ENCODE data around the gene PRKCE.

PRKCE gene

DNA sequence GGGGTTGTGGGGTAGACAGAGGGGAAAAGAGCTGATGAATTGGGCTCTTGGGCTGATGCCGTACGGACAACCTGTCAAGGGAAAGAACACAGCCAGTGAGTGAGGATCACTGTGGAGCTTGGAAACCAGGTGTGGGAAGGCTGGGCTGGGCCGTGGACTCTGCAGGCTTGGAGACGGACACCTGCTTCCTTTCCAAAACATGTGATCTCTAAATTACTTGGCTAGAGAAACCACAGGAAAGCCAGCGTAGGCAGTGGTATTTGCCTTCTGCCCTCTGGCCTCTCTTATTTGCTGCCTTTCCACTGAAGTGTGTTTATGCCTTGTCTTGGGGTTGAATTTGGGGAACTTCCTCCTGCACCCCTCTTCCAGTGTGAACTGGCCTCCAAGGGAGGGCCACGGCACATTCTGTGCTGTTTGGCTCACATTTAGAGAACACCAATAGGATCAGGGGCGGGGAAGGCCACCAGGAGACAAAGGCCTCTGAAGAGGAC lies 267.7 kb downstream of the PRKCE start:
- TF ChIP-seq ZNF274 (IDR thresholded peaks at IDR 0.05; ENCODE audit: low read depth, low read length), result no peak
- peak overlapping the region; percentile 7; the same call in 1 of the 2 replicates for H3K4me3 ChIP-seq (ENCODE audit: low read length)

DNA sequence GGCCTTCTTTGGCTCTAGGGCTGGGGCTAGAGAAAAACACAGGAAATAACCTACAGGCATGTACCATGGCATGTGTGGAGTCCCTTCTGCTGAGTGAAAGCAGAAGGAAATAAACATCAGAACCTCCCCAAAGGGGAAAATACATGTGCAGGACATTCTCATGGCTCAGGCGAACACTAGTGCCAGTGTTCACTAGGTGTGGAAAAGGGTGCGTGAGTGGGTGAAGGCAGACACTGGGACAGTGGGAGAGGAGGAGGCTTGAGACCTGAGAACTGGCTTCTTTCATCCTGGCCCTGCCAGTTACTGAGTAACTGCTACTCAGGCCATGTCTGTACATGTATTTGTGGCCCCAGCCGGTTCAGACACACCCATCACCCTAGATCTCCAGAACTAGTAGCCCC lies 268.2 kb downstream of the PRKCE start:
- H3K4me3 ChIP-seq (ENCODE audit: low read length), result peak overlapping the region; percentile 7; the same call in 1 of the 2 replicates
- TF ChIP-seq ZNF274 (IDR thresholded peaks at IDR 0.05; ENCODE audit: low read depth, low read length), result no peak

DNA sequence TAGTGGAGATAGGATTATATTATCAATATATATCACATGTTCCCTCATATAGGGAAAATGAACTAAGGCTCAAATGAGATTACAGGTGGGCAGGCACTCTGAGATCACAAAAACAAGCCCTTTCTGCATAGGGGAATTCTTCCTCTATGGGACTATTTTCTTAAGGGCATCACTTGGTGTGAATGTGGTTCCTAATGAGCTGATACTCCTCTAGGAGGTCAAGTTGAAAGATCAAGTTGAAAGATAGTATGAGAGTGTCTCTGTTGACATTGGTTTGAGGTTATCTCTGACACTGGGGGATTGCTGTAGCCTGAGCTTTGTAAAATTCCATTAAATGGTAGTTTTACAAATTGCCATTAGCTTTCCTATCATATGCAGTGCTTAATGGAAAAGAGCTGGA lies 270.4 kb downstream of the PRKCE start:
- no peak for TF ChIP-seq ZNF274 (IDR thresholded peaks at IDR 0.05; ENCODE audit: low read depth, low read length)

DNA sequence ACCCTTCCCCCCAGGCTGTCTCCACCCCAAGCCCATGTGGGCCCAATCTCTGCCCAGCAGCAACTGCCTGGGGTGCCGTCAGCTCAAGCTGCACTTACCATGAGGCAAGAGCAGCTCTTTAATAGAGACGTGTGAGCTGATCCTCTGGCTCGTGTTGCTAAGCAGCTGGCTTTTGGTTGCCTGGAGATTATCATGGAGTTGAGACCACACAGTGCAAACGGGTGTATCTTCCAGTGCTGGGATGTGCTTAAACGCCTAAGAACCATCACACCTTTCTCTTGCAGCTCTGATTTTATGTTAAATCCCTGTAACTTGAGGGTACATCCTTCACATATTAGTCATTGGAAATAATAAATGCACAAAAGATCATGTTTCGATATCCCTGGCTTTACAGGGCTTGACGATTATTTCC lies 271.1 kb downstream of the PRKCE start:
- no peak for TF ChIP-seq ZNF274 (IDR thresholded peaks at IDR 0.05; ENCODE audit: low read depth, low read length)
- no peak overlapping the region for H3K4me3 ChIP-seq (ENCODE audit: low read length)

More for the DNA sequence above, 270.4 kb downstream of the PRKCE start:
- H3K4me3 ChIP-seq (ENCODE audit: low read length), result no peak overlapping the region

DNA sequence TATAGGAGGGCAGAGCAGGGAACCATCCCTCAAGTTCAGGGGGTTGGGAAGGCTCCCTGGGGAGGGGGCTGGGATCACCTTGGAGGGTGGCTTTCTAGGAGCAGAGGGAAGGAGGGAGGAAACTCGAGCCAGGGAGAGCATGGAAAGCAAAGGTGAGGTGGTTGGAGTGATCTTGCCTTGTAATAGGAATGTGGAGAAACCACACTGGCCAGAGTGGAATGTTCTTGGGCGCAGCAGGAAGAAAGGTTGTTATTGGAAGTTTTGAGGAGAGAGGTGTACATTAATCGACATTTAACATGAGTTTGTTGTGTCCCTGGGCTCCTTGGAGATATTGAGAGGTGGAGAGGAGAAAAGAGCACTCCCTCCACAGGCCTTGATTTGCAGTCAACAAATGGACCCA lies 272.2 kb downstream of the PRKCE start:
- no peak overlapping the region for H3K4me3 ChIP-seq (ENCODE audit: low read length)
- no peak for TF ChIP-seq ZNF274 (IDR thresholded peaks at IDR 0.05; ENCODE audit: low read depth, low read length)

DNA sequence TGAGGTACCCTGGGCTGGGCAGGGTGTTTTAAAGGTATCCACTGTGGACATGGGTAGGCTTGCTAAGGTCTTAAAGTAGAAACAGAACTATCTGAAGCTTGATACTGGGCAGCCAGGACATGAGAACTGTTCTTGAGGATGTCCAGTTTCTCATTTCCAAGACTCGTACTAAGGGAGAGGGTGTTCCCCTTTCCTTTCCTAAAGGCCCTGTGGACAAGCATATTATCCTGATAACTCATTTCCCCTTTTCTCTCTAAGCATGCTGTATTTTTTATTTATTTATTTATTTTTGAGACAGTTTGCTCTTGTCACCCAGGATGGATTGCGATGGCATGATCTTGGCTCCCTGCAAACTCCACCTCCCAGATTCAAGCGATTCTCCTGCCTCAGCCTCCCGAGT lies 273.6 kb downstream of the PRKCE start:
- TF ChIP-seq ZNF274 (IDR thresholded peaks at IDR 0.05; ENCODE audit: low read depth, low read length), result no peak
- H3K4me3 ChIP-seq (ENCODE audit: low read length), result no peak overlapping the region

DNA sequence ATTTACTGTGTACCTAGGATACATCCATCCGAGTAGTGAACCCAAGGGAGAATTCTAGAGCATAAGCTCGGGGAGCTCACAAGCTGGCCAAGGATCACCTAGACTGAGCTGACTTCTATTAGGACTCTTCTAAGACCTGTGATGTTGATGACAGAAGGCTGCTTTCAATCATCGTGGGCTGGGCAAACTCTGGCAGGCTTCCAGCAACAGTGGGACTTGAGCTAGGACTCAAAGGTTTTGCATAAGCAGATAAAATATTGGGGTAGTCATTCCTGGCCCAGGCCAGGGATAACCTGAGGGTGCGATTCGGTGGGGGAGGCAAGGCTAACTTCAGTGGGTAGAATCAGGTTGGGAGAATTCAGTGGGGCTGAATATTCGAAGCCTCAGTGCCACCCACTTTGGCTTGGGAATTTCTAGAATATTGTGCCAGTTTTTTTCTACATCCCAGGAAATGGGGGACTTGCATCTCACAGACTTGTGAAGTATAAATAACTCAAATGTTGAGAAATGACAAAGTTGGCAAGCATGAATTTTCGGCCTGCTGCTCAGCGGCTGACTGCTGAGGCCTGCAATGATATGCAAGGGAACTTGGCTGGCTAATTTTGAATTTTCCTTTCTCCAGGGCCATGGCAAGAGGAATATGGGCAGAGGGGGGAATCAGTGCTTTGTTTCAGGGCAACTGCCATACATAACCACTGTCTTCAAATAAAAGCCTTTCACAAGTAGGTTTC lies 274.3 kb downstream of the PRKCE start:
- no peak overlapping the region for H3K4me3 ChIP-seq (ENCODE audit: low read length)
- TF ChIP-seq ZNF274 (IDR thresholded peaks at IDR 0.05; ENCODE audit: low read depth, low read length), result no peak

DNA sequence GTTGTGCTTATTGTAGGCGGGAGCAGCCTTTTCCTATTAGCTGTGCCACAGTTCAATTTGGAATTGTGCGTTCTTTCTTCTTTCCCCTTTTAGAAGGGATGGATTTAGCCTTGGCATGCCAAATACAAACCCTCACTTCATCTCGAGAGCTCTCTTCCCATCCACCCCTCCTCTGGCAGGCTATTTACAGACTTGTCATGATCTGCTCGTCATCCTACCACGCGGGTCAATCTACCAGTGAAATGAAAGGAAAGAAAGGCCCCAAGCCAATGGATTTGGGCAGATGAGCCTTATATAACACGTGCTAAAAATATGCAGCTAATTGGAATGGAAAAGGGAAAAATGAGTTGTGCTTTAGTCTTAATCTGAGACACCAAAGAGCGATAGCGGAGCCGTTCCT lies 277.5 kb downstream of the PRKCE start:
- no peak for TF ChIP-seq ZNF274 (IDR thresholded peaks at IDR 0.05; ENCODE audit: low read depth, low read length)
- no peak overlapping the region for H3K4me3 ChIP-seq (ENCODE audit: low read length)

DNA sequence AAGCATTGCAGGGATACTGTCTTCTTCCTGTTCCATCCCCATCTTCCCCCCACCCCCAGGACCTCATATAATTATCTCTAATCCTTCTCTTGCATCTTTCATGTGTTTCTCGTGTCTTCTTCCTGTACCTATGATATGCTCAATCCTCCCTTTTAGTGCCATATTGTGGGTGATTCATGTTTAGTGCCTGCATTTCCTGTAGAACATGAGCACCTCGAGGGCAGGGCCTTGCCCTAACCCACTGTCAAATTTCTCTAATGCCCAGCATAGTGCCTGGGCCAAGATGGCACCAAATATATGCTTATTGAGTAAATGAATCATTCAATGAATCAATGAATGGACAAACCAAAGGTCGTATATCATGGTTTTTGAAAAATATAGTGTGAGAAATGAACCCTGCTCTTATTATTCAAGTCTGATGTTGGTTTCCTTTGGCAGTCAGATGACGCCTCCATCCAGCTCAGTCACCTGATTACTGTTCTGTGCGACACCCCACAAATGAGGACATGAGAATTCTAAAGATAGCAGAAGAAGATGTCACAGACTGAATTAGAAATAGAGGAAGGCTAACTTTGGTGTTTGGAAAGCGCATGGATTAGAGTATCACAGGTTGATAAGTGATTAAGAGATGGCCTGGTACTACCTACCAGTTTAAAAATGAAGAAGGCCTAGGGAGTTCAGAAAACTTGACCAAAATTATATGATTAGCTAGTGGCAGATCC lies 278.4 kb downstream of the PRKCE start:
- TF ChIP-seq ZNF274 (IDR thresholded peaks at IDR 0.05; ENCODE audit: low read depth, low read length), result no peak
- H3K4me3 ChIP-seq (ENCODE audit: low read length), result no peak overlapping the region

DNA sequence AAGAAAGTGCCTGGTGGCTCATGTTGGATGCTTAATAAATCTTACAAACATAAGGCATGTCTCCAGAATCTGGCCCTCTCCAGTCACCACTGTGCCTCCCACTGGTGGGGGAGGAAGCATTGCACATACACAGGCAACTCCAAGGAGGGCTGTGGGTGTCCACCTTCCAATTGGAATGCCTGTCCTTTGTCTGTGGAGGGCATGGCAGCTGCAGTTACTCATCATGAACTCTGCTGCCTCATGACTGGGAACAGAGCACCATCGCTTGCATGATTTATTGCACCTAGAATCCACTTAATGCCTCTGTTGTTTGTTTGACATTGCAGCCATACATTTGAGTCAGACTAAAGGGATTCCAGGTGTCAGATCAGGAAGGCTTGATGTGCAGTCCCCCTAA lies 278.9 kb downstream of the PRKCE start:
- H3K4me3 ChIP-seq (ENCODE audit: low read length), result no peak overlapping the region
- TF ChIP-seq ZNF274 (IDR thresholded peaks at IDR 0.05; ENCODE audit: low read depth, low read length), result no peak

DNA sequence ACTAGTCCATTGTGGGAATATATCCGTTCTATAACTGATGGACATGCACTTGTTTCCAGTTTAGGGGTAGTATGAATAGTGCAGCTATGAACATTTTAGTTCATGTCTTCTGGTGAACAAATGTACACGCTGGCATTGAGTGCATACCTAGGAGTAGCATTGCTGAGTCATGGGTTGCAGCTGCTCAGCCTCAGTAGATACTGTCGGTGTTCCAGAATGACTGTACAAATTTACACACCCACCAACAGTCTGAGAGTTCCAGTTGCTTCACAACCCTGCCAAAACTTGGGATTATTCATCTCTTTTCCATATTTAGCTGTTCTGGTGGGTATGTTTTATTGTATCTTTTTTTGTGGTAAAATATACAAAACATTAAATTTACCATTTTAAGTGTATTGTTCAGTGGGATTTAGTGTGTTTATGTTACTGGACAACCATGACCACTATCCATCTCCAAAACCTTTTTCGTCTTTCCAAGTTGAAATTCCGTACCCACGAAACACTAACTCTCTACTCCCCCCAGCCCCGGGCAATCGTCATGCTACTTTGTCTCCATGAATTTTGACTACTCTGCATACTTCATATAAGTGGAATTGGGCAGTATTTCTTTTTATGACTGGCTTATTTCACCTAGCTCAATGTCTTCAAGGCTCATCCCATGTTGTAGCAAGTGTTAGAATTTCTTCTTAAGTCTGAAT lies 281.0 kb downstream of the PRKCE start:
- no peak for TF ChIP-seq ZNF274 (IDR thresholded peaks at IDR 0.05; ENCODE audit: low read depth, low read length)
- no peak overlapping the region for H3K4me3 ChIP-seq (ENCODE audit: low read length)

DNA sequence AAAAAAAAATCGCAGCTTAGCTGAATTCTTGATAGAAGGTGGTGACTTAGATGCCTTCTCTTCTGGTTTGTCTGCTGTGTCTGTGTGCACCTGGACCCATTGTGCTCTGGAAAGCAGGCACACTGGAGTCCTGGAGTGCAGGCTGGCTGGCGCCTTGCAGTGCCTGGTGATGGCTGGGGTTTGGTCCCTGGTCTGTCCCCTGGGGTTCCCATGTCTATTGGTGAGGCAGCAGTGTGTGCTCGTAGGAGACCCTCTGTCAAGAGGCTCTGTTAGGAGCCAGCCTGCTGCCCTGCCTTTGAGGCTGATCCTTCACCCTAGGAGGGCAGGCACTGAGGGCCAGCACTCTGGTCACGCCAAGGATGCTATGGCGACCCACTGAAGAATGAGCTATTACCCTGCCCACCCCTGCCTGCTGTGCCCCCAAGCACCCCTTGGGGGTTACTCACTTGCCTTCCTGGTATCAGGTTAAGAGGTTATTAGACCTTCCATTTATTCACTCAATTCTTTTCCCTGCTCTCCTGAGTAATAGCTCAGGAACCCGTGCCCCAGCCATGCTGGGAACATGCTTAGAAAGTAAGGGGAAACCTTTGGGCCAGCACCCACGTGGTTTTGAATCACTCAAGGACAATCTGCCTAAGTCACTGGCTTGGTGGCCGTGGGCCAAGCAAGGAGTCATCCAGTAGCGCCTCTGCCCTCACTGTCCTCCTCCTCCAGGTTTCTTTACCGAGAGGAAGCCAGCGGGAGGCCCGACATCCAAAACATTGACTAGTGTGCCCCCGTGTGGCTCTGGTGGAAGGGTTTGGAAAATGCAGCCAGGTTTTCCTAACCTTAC lies 284.5 kb downstream of the PRKCE start:
- no peak overlapping the region for H3K4me3 ChIP-seq (ENCODE audit: low read length)
- no peak for TF ChIP-seq ZNF274 (IDR thresholded peaks at IDR 0.05; ENCODE audit: low read depth, low read length)

DNA sequence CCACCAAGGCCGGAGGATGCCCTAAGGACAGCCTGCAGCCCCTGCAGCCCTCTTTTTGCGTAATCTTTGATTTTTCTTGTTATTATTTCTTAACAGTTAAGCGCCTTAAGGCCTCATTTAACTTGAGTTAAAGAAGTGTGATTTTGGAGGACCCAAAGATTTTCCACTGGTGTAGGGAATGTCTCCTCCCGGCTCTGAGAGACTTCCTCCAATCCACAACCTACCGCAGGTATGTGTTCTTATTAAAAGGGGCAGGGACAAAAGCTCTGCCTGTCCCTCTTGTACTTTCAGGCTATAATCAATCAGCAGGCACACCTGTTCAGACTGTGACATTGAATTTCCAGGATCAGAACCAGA lies 285.1 kb downstream of the PRKCE start:
- no peak for TF ChIP-seq ZNF274 (IDR thresholded peaks at IDR 0.05; ENCODE audit: low read depth, low read length)
- H3K4me3 ChIP-seq (ENCODE audit: low read length), result no peak overlapping the region

DNA sequence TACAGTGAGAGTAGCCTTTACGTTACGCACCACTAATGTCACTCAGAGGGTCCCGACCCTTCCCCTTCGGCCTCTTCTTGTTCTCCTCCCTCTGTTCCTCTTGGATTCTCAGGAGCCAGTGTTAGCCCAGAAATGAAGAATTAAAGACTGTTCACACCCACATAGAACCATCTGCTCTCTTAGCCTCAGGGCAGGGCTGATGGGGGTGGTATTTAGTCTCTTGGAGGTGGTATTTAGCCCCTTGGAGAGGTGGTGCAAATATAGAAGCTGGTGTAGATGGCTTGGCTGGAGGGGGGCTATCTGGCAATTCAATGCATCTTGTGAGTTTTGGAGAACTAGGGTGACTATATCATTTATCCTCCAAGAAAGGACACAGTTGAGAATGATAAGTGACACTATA lies 286.5 kb downstream of the PRKCE start:
- H3K4me3 ChIP-seq (ENCODE audit: low read length), result no peak overlapping the region
- TF ChIP-seq ZNF274 (IDR thresholded peaks at IDR 0.05; ENCODE audit: low read depth, low read length), result no peak

Data from GM08714 (cell line).